Panc1 (cell line): Measurements from ENCODE around the gene PHPT1.

Experiments
- SIN3A ChIP-seq: IDR thresholded peaks from 2 replicates; pipeline ENCODE4 v1.6.1; 2012; ENCODE audit warnings: low read depth, mild to moderate bottlenecking, low read length, moderate library complexity, borderline replicate concordance; ENCODE audit not compliant: insufficient read depth
- TF ChIP-seq, protein P1 (sequence below): fragments of 450-650 bp; IDR thresholded peaks from 2 replicates; pipeline ENCODE4 v1.5.1; 2017; ENCODE audit warnings: mild to moderate bottlenecking
- TF ChIP-seq, protein P2 (sequence below), 2 experiments: IDR thresholded peaks; 2 replicates each; pipeline ENCODE4 v1.6.1; 2011 to 2012; ENCODE audit warnings: low read depth in 2 of 2, control low read depth in 1 of 2, low read length in 1 of 2, mild to moderate bottlenecking in 1 of 2, moderate library complexity in 1 of 2; ENCODE audit not compliant: insufficient read depth in 1 of 2

DNA sequence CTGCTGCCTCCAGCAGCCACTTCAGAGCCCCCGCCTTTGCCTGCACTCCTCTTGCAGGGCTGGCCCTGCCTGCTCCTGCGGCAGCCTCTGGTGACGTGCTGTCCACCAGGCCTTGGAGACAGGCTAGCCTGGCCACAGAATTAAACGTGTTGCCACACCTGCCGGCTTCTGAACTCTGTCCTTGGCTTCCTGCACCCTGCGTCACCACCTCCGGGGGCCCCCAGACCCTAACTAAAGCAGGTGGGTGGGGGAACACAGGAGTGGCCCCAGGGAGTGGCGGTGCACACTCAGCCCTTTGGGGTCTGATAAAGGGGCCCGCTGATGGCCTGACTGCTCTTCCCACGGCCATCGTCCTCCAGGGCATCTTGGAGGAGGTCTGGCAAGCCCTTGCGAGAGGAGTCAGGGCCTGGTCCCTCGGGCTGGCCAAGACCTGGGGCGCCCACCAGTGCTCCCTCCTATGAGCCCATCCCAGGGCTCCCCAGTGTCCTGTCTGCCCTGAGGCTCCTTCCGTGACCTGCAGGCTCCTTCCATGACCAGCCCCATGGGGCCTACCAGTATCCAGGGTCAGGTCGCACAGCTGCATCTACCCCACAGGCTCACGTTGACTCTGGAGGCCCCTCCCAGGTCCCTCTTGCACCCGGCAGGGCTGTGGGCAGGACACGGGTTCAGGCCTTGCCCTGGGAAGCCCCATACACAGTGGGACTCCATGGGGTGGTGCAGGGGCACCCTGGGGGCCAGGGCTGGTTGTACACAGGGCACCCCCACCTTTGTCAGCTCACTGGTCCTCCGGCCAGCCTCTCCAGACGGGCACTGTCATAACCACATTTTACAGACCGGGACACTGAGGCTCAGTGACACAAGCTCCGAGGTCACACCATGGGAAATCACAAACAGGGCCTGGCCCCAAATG is 1.9 kb downstream of the PHPT1 start:
- TF ChIP-seq, protein P1, sequence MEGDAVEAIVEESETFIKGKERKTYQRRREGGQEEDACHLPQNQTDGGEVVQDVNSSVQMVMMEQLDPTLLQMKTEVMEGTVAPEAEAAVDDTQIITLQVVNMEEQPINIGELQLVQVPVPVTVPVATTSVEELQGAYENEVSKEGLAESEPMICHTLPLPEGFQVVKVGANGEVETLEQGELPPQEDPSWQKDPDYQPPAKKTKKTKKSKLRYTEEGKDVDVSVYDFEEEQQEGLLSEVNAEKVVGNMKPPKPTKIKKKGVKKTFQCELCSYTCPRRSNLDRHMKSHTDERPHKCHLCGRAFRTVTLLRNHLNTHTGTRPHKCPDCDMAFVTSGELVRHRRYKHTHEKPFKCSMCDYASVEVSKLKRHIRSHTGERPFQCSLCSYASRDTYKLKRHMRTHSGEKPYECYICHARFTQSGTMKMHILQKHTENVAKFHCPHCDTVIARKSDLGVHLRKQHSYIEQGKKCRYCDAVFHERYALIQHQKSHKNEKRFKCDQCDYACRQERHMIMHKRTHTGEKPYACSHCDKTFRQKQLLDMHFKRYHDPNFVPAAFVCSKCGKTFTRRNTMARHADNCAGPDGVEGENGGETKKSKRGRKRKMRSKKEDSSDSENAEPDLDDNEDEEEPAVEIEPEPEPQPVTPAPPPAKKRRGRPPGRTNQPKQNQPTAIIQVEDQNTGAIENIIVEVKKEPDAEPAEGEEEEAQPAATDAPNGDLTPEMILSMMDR: no peak
- TF ChIP-seq, protein P2, sequence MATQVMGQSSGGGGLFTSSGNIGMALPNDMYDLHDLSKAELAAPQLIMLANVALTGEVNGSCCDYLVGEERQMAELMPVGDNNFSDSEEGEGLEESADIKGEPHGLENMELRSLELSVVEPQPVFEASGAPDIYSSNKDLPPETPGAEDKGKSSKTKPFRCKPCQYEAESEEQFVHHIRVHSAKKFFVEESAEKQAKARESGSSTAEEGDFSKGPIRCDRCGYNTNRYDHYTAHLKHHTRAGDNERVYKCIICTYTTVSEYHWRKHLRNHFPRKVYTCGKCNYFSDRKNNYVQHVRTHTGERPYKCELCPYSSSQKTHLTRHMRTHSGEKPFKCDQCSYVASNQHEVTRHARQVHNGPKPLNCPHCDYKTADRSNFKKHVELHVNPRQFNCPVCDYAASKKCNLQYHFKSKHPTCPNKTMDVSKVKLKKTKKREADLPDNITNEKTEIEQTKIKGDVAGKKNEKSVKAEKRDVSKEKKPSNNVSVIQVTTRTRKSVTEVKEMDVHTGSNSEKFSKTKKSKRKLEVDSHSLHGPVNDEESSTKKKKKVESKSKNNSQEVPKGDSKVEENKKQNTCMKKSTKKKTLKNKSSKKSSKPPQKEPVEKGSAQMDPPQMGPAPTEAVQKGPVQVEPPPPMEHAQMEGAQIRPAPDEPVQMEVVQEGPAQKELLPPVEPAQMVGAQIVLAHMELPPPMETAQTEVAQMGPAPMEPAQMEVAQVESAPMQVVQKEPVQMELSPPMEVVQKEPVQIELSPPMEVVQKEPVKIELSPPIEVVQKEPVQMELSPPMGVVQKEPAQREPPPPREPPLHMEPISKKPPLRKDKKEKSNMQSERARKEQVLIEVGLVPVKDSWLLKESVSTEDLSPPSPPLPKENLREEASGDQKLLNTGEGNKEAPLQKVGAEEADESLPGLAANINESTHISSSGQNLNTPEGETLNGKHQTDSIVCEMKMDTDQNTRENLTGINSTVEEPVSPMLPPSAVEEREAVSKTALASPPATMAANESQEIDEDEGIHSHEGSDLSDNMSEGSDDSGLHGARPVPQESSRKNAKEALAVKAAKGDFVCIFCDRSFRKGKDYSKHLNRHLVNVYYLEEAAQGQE (IDR thresholded peaks at IDR 0.05; ENCODE audit: insufficient read depth in 1 of 2, low read depth in 2 of 2, low read length in 1 of 2): no peak
- no peak for TF ChIP-seq SIN3A
